ENCODE measurements around the gene MYL10. TPM values are rescaled to one million over a fixed set of nuclear protein-coding genes. Genes with fewer than 3 reads are reported as not detected.

MYL10 gene
- total RNA-seq, 2 donors from 2014 or later = not detected

- no peak for TF ChIP-seq CTCF (IDR thresholded peaks at IDR 0.05)
- DNase-seq (ENCODE audit: low spot score) = no peak
- no peak overlapping the region for H3K4me3 ChIP-seq
- H3K9me3 ChIP-seq = no peaks in the 10 kb centered on the region
- H3K4me1 ChIP-seq = peaks cover 0 to 8% of the 10 kb centered on the region in 2 donors
- no peak overlapping the region for H3K27ac ChIP-seq
- H3K36me3 ChIP-seq = no peaks in the 10 kb centered on the region
- no peaks in the 10 kb centered on the region for H3K27me3 ChIP-seq
These were observed 31.2 kb downstream of the MYL10 start for GRCh38 chr7:101597941-101598340.

GRCh38 chr7:101596898-101597297 is 32.2 kb downstream of the MYL10 start:
- Histone ChIP-seq H3K36me3 (no peaks in the 10 kb centered on the region), H3K4me3 (no peak overlapping the region), H3K4me1 (peaks cover 0 to 8% of the 10 kb centered on the region in 2 donors), H3K9me3 (no peaks in the 10 kb centered on the region), H3K27ac (no peak overlapping the region), H3K27me3 (no peaks in the 10 kb centered on the region)
- DNase-seq (ENCODE audit: low spot score) = no peak
- no peak for TF ChIP-seq CTCF (IDR thresholded peaks at IDR 0.05)

GRCh38 chr7:101595766-101596537 is 33.1 kb downstream of the MYL10 start:
- no peak for TF ChIP-seq CTCF (IDR thresholded peaks at IDR 0.05)
- H3K9me3 ChIP-seq = no peaks in the 10 kb centered on the region
- H3K4me3 ChIP-seq = no peak overlapping the region
- H3K36me3 ChIP-seq = no peaks in the 10 kb centered on the region
- no peak overlapping the region for H3K27ac ChIP-seq
- DNase-seq (ENCODE audit: low spot score) = no peak
- peaks cover 0 to 8% of the 10 kb centered on the region in 2 donors for H3K4me1 ChIP-seq
- H3K27me3 ChIP-seq = no peaks in the 10 kb centered on the region

GRCh38 chr7:101595246-101595645 is 33.9 kb downstream of the MYL10 start:
- H3K27me3 ChIP-seq = no peaks in the 10 kb centered on the region
- no peak for DNase-seq (ENCODE audit: low spot score)
- no peak overlapping the region for H3K4me3 ChIP-seq
- H3K36me3 ChIP-seq = no peaks in the 10 kb centered on the region
- peaks cover 0 to 8% of the 10 kb centered on the region in 2 donors for H3K4me1 ChIP-seq
- no peak for TF ChIP-seq CTCF (IDR thresholded peaks at IDR 0.05)
- H3K27ac ChIP-seq = no peak overlapping the region
- no peaks in the 10 kb centered on the region for H3K9me3 ChIP-seq

GRCh38 chr7:101594790-101595189 is 34.3 kb downstream of the MYL10 start:
- Histone ChIP-seq H3K27me3 (no peaks in the 10 kb centered on the region), H3K4me1 (peaks cover 0 to 8% of the 10 kb centered on the region in 2 donors), H3K4me3 (no peak overlapping the region), H3K36me3 (no peaks in the 10 kb centered on the region), H3K27ac (no peak overlapping the region), H3K9me3 (no peaks in the 10 kb centered on the region)
- no peak for DNase-seq (ENCODE audit: low spot score)
- no peak for TF ChIP-seq CTCF (IDR thresholded peaks at IDR 0.05)

GRCh38 chr7:101593556-101593955 is 35.5 kb downstream of the MYL10 start:
- Histone ChIP-seq H3K4me1 (no peaks in the 10 kb centered on the region), H3K9me3 (no peaks in the 10 kb centered on the region), H3K27ac (no peak overlapping the region), H3K4me3 (no peak overlapping the region), H3K36me3 (no peaks in the 10 kb centered on the region), H3K27me3 (no peaks in the 10 kb centered on the region)
- DNase-seq (ENCODE audit: low spot score) = no peak
- TF ChIP-seq CTCF (IDR thresholded peaks at IDR 0.05) = no peak
